Right atrium auricular region (tissue), 2 donors: Measurements from ENCODE around the gene C17orf113. TPM values are rescaled to one million over a fixed set of nuclear protein-coding genes. Genes with fewer than 3 reads are reported as not detected.

Experiments used
- DNase-seq: peaks from one replicate; pipeline ENCODE4 v3.0.0-alpha.2; 2019; ENCODE audit warnings: low spot score
- H3K27ac ChIP-seq, 2 donors: fragments of 200-600 bp; sonication (generic); 1 replicate in 1 of 2; 2 replicates in 1 of 2; pipeline ENCODE4 v1.5.1; 2016 to 2019
- H3K27me3 ChIP-seq, 2 donors: fragments of 200-600 bp; sonication (generic); one replicate each; pipeline versions ENCODE4 v1.5.1 to v1.6.0; 2017 to 2019
- H3K36me3 ChIP-seq: fragments of 200-600 bp; sonication (generic); one replicate; pipeline ENCODE4 v1.5.1; 2016
- H3K4me1 ChIP-seq, 2 donors: fragments of 200-600 bp; sonication (generic); one replicate each; pipeline versions ENCODE4 v1.5.1 to v1.6.0; 2017 to 2019
- H3K4me3 ChIP-seq, 2 donors: fragments of 200-600 bp; sonication (generic); 1 replicate in 1 of 2; 2 replicates in 1 of 2; pipeline ENCODE4 v1.5.1; 2017 to 2019; ENCODE audit warnings: mild to moderate bottlenecking in 1 of 2, moderate library complexity in 1 of 2
- H3K9me3 ChIP-seq, 2 donors: fragments of 200-600 bp; sonication (generic); one replicate each; pipeline ENCODE4 v1.5.1; 2019
- CTCF ChIP-seq, 2 donors: fragments of 200-600 bp; sonication (generic); IDR thresholded peaks; one replicate each; pipeline ENCODE4 v1.5.1; 2019; ENCODE audit warnings: antibody characterized with exemption in 2 of 2
- total RNA-seq, 2 donors: library from RNA; depleted of rRNA; stranded (reverse); fragments of >200 nt; gene quantifications; one replicate each; pipeline ENCODE4 v1.1.0, GENCODE V29; 2016

Gene C17orf113
- total RNA-seq, 2 donors from 2014 or later = 0.74 to 0.94 TPM

- no peak overlapping the region for H3K4me3 ChIP-seq
- H3K4me1 ChIP-seq = peaks cover 0 to 18% of the 10 kb centered on the region in 2 donors
- DNase-seq = peak; percentile 66
- no peak overlapping the region for H3K27ac ChIP-seq
- H3K27me3 ChIP-seq = peaks cover 0 to 9% of the 10 kb centered on the region in 2 donors
- no peaks in the 10 kb centered on the region for H3K36me3 ChIP-seq
- TF ChIP-seq CTCF (IDR thresholded peaks at IDR 0.05) = peak; percentile 65 to 91
- H3K9me3 ChIP-seq = no peaks in the 10 kb centered on the region
Measured at GRCh38 chr17:42067371-42068091, 17.1 kb upstream of the C17orf113 start.

- no peak for TF ChIP-seq CTCF (IDR thresholded peaks at IDR 0.05)
Measured at GRCh38 chr17:42065201-42065600, 14.8 kb upstream of the C17orf113 start.

GRCh38 chr17:42062681-42063080, 12.3 kb upstream of the C17orf113 start:
- Histone ChIP-seq H3K4me1 (peaks cover 0 to 12% of the 10 kb centered on the region in 2 donors), H3K4me3 (no peak overlapping the region), H3K27ac (no peak overlapping the region), H3K9me3 (no peaks in the 10 kb centered on the region), H3K36me3 (no peaks in the 10 kb centered on the region), H3K27me3 (no peaks in the 10 kb centered on the region)
- DNase-seq = no peak
- TF ChIP-seq CTCF (IDR thresholded peaks at IDR 0.05) = no peak

More at GRCh38 chr17:42065201-42065600, 14.8 kb upstream of the C17orf113 start:
- DNase-seq = no peak
- H3K4me3 ChIP-seq = no peak overlapping the region
- no peaks in the 10 kb centered on the region for H3K9me3 ChIP-seq
- H3K4me1 ChIP-seq = peaks cover 0 to 12% of the 10 kb centered on the region in 2 donors
- no peaks in the 10 kb centered on the region for H3K27me3 ChIP-seq
- no peaks in the 10 kb centered on the region for H3K36me3 ChIP-seq
- no peak overlapping the region for H3K27ac ChIP-seq

GRCh38 chr17:42061646-42062487, 11.5 kb upstream of the C17orf113 start:
- H3K27me3 ChIP-seq = no peaks in the 10 kb centered on the region
- no peak for TF ChIP-seq CTCF (IDR thresholded peaks at IDR 0.05)
- no peak overlapping the region for H3K4me3 ChIP-seq
- H3K27ac ChIP-seq = no peak overlapping the region
- peaks cover 0 to 12% of the 10 kb centered on the region in 2 donors for H3K4me1 ChIP-seq
- no peaks in the 10 kb centered on the region for H3K9me3 ChIP-seq
- H3K36me3 ChIP-seq = no peaks in the 10 kb centered on the region
- DNase-seq = no peak

- no peak overlapping the region for H3K27ac ChIP-seq
- no peak overlapping the region for H3K4me3 ChIP-seq
- no peak for TF ChIP-seq CTCF (IDR thresholded peaks at IDR 0.05)
- no peaks in the 10 kb centered on the region for H3K27me3 ChIP-seq
- no peaks in the 10 kb centered on the region for H3K36me3 ChIP-seq
- H3K4me1 ChIP-seq = peaks cover 0 to 12% of the 10 kb centered on the region in 2 donors
- no peaks in the 10 kb centered on the region for H3K9me3 ChIP-seq
- DNase-seq = no peak
Measured at GRCh38 chr17:42060231-42060630, 9.8 kb upstream of the C17orf113 start.
